Neural progenitor cell (in vitro differentiated cells): ENCODE results near the gene GABBR2. TPM values are rescaled to one million over a fixed set of nuclear protein-coding genes. Genes with fewer than 3 reads are reported as not detected.
"Not testable (repeated sequence)": the region's sequence is repeated elsewhere in the genome, so short reads cannot be mapped to it uniquely, and the experiment has no call there.

ENCODE experiments used
- DNase-seq: peaks from one replicate; pipeline ENCODE4 v3.0.0-alpha.2; 2016; ENCODE audit warnings: low spot score
- H2AFZ ChIP-seq: fragments of 200-600 bp; sonication (generic); replicated peaks from 2 replicates; pipeline ENCODE4 v1.6.1; 2016; ENCODE audit warnings: antibody characterized with exemption
- H3F3A ChIP-seq: fragments of 200-600 bp; sonication (generic); 2 replicates; pipeline ENCODE4 v1.6.1; 2016; ENCODE audit warnings: antibody characterized with exemption, low read depth
- H3K27ac ChIP-seq: fragments of 200-600 bp; sonication (generic); 2 replicates; pipeline ENCODE4 v1.5.1; 2016; ENCODE audit warnings: mild to moderate bottlenecking
- H3K27me3 ChIP-seq: fragments of 200-600 bp; sonication (generic); 2 replicates; pipeline ENCODE4 v1.6.1; 2016; ENCODE audit warnings: mild to moderate bottlenecking, moderate library complexity
- H3K36me3 ChIP-seq: fragments of 200-600 bp; sonication (generic); 2 replicates; pipeline ENCODE4 v1.5.1; 2016
- H3K4me1 ChIP-seq: fragments of 200-600 bp; sonication (generic); 2 replicates; pipeline ENCODE4 v1.6.1; 2016; ENCODE audit warnings: mixed run types
- H3K4me2 ChIP-seq: fragments of 200-600 bp; sonication (generic); 2 replicates; pipeline ENCODE4 v1.6.1; 2016
- H3K4me3 ChIP-seq: fragments of 200-600 bp; sonication (generic); 2 replicates; pipeline ENCODE4 v1.5.1; 2016
- H3K79me2 ChIP-seq: fragments of 200-600 bp; sonication (generic); 2 replicates; pipeline ENCODE4 v1.6.1; 2016; ENCODE audit warnings: low read depth
- H3K9ac ChIP-seq: fragments of 200-600 bp; sonication (generic); 2 replicates; pipeline ENCODE4 v1.6.1; 2016
- H3K9me3 ChIP-seq: fragments of 200-600 bp; sonication (generic); 2 replicates; pipeline ENCODE4 v1.5.1; 2016; ENCODE audit warnings: low read depth
- H4K20me1 ChIP-seq: fragments of 200-600 bp; sonication (generic); 2 replicates; pipeline ENCODE4 v1.6.1; 2016; ENCODE audit warnings: low read depth
- H3K27ac Mint-ChIP-seq: 3 replicates; pipeline ENCODE4 v1.8.0; 2021; ENCODE audit warnings: mixed read lengths
- H3K27me3 Mint-ChIP-seq: 2 replicates; pipeline ENCODE4 v1.8.0; 2022; ENCODE audit warnings: low read depth, mild to moderate bottlenecking, inconsistent platforms, moderate library complexity, mixed read lengths; ENCODE audit not compliant: insufficient read depth
- H3K36me3 Mint-ChIP-seq: 3 replicates; pipeline ENCODE4 v1.8.0; 2021; ENCODE audit warnings: mixed read lengths
- H3K4me1 Mint-ChIP-seq: 3 replicates; pipeline ENCODE4 v1.8.0; 2021; ENCODE audit warnings: mixed read lengths
- H3K4me3 Mint-ChIP-seq: 3 replicates; pipeline ENCODE4 v1.8.0; 2021; ENCODE audit warnings: mild to moderate bottlenecking, moderate library complexity, mixed read lengths
- H3K9me3 Mint-ChIP-seq: 3 replicates; pipeline ENCODE4 v1.8.0; 2020; ENCODE audit warnings: mixed read lengths
- EZH2 ChIP-seq: fragments of 200-600 bp; sonication (generic); IDR thresholded peaks from 2 replicates; pipeline ENCODE4 v1.6.1; 2017; ENCODE audit warnings: antibody characterized with exemption, mild to moderate bottlenecking, moderate library complexity
- EZH2phosphoT487 ChIP-seq: fragments of 200-600 bp; sonication (generic); IDR thresholded peaks from 2 replicates; pipeline ENCODE4 v1.6.1; 2017; ENCODE audit warnings: antibody characterized with exemption
- total RNA-seq: library from RNA; depleted of rRNA; stranded (reverse); fragments of >200 nt; gene quantifications from 2 replicates; pipeline ENCODE4 v1.2.3, GENCODE V29; 2015; ENCODE audit warnings: low replicate concordance
- TF ChIP-seq, protein P1 (sequence below): fragments of 200-600 bp; sonication (generic); IDR thresholded peaks from 2 replicates; pipeline ENCODE4 v1.5.1; 2017; ENCODE audit warnings: antibody characterized with exemption, mild to moderate bottlenecking

The GABBR2 gene
- total RNA-seq, 1 donor from 2014 or later: not detected

DNA sequence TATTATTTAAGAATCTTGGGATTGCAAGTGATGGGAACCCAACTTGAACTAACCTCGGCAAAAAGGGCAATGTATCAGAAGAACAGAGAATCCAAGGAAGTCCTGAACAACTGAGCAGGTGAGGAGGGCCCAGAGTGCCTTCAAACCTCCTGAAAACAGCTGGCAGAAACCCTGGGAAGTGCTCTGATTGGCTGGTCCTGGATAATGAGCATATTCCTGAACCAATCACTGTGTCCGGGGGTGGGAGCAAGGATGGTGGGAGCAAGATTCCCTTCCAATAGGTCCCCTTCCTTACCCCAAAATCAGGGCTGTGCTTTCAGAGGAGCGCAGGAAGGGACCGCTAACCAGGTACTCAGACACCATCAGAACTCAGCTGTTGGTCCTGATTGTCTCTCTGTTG is 421.4 kb downstream of the GABBR2 start:
- Histone ChIP-seq H3K9ac (no peak overlapping the region), H2AFZ (no peak overlapping the region), H3K36me3 (no peaks in the 10 kb centered on the region), H3K4me3 (no peak overlapping the region), H3F3A (no peaks in the 10 kb centered on the region), H4K20me1 (no peaks in the 10 kb centered on the region), H3K79me2 (no peaks in the 10 kb centered on the region), H3K9me3 (no peaks in the 10 kb centered on the region), H3K27me3 (no peaks in the 10 kb centered on the region), H3K27ac (no peak overlapping the region), H3K4me1 (no peaks in the 10 kb centered on the region), H3K4me2 (no peak overlapping the region)
- TF ChIP-seq EZH2 (no peak), EZH2phosphoT487 (no peak)
- TF ChIP-seq, protein P1, sequence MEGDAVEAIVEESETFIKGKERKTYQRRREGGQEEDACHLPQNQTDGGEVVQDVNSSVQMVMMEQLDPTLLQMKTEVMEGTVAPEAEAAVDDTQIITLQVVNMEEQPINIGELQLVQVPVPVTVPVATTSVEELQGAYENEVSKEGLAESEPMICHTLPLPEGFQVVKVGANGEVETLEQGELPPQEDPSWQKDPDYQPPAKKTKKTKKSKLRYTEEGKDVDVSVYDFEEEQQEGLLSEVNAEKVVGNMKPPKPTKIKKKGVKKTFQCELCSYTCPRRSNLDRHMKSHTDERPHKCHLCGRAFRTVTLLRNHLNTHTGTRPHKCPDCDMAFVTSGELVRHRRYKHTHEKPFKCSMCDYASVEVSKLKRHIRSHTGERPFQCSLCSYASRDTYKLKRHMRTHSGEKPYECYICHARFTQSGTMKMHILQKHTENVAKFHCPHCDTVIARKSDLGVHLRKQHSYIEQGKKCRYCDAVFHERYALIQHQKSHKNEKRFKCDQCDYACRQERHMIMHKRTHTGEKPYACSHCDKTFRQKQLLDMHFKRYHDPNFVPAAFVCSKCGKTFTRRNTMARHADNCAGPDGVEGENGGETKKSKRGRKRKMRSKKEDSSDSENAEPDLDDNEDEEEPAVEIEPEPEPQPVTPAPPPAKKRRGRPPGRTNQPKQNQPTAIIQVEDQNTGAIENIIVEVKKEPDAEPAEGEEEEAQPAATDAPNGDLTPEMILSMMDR: no peak
- Mint-ChIP-seq H3K27me3 (peaks cover 5% of the 10 kb centered on the region), H3K36me3 (no peaks in the 10 kb centered on the region), H3K27ac (no peak overlapping the region), H3K4me3 (no peak overlapping the region), H3K4me1 (peaks cover 39% of the 10 kb centered on the region), H3K9me3 (no peaks in the 10 kb centered on the region)
- peak; percentile 14 for DNase-seq

DNA sequence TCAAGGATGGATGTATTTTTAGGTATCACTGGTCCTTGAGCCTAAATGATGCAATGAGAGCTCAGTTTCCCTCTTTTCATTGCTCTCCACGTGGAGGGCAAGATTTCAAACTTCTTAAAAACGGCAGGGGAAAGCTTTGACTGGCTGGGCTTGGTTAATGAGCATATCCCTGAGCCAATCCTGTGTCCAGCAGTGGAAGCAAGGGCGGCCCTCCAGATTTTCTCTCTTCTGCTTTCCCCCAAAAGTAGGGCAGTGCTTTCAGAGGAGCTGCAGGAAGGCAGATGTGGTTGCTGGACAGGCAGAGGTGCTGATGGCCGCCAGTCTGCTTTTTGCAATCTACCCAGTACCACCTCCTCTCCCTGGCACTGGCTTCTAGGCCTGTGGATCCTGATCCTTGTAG is 423.3 kb downstream of the GABBR2 start:
- peaks cover 5% of the 10 kb centered on the region for H3K27me3 Mint-ChIP-seq
- no peaks in the 10 kb centered on the region for H3K36me3 Mint-ChIP-seq
- H3K9ac ChIP-seq: no peak overlapping the region
- peaks cover 5% of the 10 kb centered on the region for H3K27me3 ChIP-seq
- H3K9me3 ChIP-seq: no peaks in the 10 kb centered on the region
- H3K36me3 ChIP-seq: no peaks in the 10 kb centered on the region
- no peak overlapping the region for H3K27ac Mint-ChIP-seq
- no peak overlapping the region for H3K4me3 ChIP-seq
- H3K27ac ChIP-seq: no peak overlapping the region
- no peaks in the 10 kb centered on the region for H3K9me3 Mint-ChIP-seq
- no peaks in the 10 kb centered on the region for H3F3A ChIP-seq
- H3K4me1 ChIP-seq: no peaks in the 10 kb centered on the region
- H3K79me2 ChIP-seq: no peaks in the 10 kb centered on the region
- TF ChIP-seq EZH2phosphoT487 (no peak), EZH2 (no peak)
- TF ChIP-seq, protein P1: no peak
- H2AFZ ChIP-seq: no peak overlapping the region
- H4K20me1 ChIP-seq: no peaks in the 10 kb centered on the region
- H3K4me2 ChIP-seq: no peak overlapping the region
- peaks cover 42% of the 10 kb centered on the region for H3K4me1 Mint-ChIP-seq
- no peak for DNase-seq
- no peak overlapping the region for H3K4me3 Mint-ChIP-seq

DNA sequence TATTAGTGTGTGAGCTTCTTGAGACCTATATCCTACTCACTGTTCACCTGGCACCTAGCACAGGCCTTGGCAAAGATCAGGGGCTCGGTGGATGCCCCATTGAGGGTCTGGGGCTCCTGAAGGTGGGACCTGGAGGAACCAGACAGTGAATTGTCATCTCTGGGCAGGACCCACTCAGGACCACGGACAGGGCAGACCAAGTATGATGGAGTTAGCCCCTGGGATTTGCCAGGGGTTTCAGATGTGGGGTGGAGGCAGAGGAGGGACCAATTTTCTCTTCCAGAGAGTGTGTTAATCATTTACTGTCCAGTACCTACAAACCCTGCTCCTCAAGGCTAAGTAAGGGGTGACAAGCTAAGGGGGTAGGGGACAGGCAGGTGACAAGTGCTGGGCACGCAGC is 424.0 kb downstream of the GABBR2 start:
- H3K79me2 ChIP-seq: no peaks in the 10 kb centered on the region
- TF ChIP-seq, protein P1: no peak
- no peak for TF ChIP-seq EZH2
- TF ChIP-seq EZH2phosphoT487: no peak
- no peaks in the 10 kb centered on the region for H4K20me1 ChIP-seq
- Mint-ChIP-seq H3K36me3 (no peaks in the 10 kb centered on the region), H3K27ac (no peak overlapping the region), H3K9me3 (no peaks in the 10 kb centered on the region), H3K27me3 (peaks cover 5% of the 10 kb centered on the region), H3K4me3 (no peak overlapping the region), H3K4me1 (peaks cover 38% of the 10 kb centered on the region)
- no peak for DNase-seq
- H3K4me2 ChIP-seq: no peak overlapping the region
- H3K4me3 ChIP-seq: no peak overlapping the region
- no peak overlapping the region for H3K27ac ChIP-seq
- no peaks in the 10 kb centered on the region for H3K36me3 ChIP-seq
- no peaks in the 10 kb centered on the region for H3F3A ChIP-seq
- no peak overlapping the region for H2AFZ ChIP-seq
- no peak overlapping the region for H3K9ac ChIP-seq
- no peaks in the 10 kb centered on the region for H3K9me3 ChIP-seq
- H3K27me3 ChIP-seq: peaks cover 5% of the 10 kb centered on the region
- no peaks in the 10 kb centered on the region for H3K4me1 ChIP-seq

DNA sequence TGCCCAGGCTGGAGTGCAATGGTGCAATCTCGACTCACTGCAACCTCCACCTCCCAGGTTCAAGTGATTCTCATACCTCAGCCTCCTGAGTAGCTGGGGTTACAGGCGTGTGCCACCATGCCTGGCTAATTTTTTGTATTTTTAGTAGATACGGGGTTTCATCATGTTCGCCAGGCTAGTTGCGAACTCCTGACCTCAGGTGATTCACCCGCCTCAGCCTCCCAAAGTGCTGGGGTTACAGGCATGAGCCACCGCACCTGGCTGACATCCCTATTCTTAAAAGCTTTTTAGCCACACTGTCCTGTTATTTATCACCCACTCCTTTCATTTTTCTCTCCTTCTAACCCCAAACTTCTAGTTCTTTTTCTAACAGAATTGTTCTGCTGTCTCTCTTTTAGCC is 425.6 kb downstream of the GABBR2 start:
- not testable (repeated sequence) for H3F3A ChIP-seq, H3K4me3 Mint-ChIP-seq

More for the DNA sequence above, 425.6 kb downstream of the GABBR2 start:
- not testable (repeated sequence) for H3K9ac ChIP-seq, H3K79me2 ChIP-seq, H3K27ac ChIP-seq, H3K9me3 ChIP-seq, H3K36me3 Mint-ChIP-seq, H3K36me3 ChIP-seq, H3K4me2 ChIP-seq, H3K9me3 Mint-ChIP-seq, H2AFZ ChIP-seq, H3K27ac Mint-ChIP-seq, H3K27me3 ChIP-seq, H3K4me3 ChIP-seq, H3K4me1 ChIP-seq, H4K20me1 ChIP-seq, H3K27me3 Mint-ChIP-seq, DNase-seq
- peaks cover 22% of the 10 kb centered on the region for H3K4me1 Mint-ChIP-seq
